GM10847 (cell line): ENCODE data around the gene C6orf120.

Experiments used
- POLR2A ChIP-seq: IDR thresholded peaks from 2 replicates; pipeline ENCODE4 v1.6.1; 2011; ENCODE audit not compliant: insufficient read length; ENCODE audit errors: extremely low read depth

The C6orf120 gene

DNA sequence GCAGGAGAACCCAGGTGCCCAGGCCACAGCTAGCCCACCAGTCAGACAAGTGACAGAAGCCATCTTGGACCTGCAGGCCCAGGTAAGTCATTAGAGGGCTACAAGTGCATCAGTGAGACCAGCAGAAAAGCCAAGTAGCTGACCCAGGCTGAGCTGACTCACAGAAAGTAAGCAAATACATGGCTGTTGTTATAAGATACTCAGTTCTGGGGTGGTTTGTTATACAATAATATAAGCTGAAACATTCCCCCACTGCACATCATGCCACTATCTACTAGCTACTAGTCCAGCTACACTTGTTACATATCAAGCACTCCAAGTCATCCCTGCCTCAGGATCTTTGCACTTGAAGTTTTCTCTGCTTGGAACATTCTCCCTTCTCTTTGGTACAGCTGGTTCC is 39.4 kb downstream of the C6orf120 start:
- no peak for TF ChIP-seq POLR2A

DNA sequence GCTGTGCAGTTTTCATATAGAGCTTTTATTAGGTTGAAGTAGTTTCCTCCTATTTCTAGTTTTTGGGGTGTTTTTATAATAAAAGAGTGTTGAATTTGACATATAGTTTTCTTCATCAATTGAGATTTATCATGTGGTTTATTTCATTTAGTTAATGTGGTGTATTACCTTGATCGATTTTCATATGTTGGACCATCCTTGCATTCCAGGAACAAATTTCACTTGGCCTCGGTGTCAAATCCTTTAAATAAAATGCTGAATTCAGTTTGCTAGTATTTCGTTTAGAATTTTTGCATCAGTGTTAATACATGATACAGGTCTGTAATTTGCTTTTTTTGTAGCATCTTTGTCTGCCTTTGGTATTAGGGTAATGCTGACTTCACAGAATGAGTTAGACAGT is 43.5 kb downstream of the C6orf120 start:
- TF ChIP-seq POLR2A = no peak

DNA sequence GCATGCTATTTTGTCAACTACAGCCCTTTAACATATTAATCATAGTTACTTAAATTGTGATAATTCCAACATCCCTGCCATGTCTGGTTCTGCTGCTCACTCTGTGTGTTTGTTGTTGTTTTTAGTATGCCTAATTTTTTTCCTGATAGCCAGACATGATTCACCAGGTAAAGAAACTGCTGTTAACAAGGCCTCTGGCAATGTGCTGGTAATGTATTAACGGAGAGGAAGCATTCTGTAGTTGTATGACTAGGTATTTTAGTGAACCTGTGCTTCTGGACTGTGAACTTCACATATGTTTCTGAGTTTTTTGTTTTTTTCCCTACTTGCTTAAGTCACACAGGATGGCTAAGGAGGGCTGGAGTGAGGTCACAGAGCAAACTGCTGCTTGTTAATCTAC is 44.6 kb downstream of the C6orf120 start:
- no peak for TF ChIP-seq POLR2A

DNA sequence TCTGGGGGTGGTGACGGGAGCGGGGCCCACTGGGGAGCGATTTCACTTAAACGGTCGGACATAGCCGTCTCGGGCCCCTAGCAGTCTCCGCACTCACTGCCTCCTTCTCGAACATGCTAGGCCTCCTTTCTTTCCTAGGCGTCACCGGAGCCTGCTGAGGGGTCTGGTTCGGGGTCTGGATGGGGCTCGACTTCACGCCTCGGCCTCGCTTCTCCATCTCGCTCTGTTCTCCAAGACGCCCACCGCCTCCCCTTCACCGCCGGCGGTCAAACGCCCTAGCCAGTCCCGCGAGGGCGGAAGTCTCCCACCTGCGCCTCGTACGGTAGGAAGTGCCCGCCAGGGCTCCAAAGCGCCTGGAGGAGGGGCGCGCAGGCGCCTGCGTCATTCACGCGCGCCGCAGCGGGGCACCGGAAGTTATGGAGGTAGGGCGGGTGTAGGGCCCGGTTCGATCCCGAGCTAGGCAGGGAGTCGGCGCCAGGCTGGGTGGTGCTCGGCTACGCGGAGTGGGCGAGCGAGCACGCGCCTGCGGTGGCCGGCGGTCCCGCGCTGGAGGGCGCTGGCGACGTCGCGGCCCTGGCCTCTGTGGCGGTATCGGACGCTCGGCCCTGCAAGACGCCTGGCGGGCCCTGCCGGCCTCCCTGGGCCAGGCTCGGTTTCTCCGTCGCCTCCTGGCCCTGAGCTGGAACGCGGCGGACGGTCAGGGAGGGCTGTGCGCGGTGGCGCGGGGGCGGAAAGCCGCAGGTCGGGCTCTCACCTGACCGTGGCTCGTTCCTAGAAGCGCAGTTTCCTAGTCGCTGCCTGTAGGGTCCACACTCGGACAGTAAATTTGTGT is 49.5 kb downstream of the C6orf120 start, which contains the start of the genes DYNLT2 and ERMARD:
DYNLT2 (minus strand) TSS at position 331 of the 832 bp plus-strand sequence; CDS start at position 217, 114 bp downstream.
ERMARD (plus strand) TSS at position 381 of the 832 bp plus-strand sequence; CDS start at position 417, 36 bp downstream.
- TF ChIP-seq POLR2A = peak; percentile 94

DNA sequence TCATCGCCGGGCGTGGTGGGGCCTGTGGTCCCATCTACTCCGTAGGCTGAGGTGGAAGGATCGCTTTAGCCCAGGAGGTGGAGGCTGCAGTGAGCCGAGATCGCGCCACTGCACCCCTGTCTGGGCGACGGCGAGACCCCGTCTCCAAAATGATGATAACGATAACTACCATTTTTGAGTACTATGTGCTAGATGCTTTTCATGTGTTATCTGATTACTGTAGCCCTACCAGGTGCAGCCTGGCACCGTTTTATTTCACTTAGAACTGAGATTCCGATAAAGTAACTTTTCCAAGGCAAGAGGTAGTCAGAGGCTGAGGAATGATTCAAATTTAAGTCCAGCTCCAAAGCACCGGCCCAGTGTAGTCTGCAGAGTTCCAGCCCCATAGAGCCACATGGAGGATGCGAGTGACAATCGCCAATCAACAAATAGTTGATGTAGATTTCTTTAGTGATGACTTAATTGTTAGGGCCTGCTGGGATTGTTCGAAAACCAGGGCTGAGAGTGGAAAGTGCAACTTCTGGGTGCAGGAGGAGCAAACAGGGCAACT is 50.2 kb downstream of the C6orf120 start:
- no peak for TF ChIP-seq POLR2A
